Left forelimb (tissue), 1 donor: ENCODE data around the gene MCC.

Experiments
- DNase-seq: peaks from one replicate; pipeline ENCODE4 v3.0.0-alpha.2; 2018; ENCODE audit warnings: low spot score

Gene MCC

DNA sequence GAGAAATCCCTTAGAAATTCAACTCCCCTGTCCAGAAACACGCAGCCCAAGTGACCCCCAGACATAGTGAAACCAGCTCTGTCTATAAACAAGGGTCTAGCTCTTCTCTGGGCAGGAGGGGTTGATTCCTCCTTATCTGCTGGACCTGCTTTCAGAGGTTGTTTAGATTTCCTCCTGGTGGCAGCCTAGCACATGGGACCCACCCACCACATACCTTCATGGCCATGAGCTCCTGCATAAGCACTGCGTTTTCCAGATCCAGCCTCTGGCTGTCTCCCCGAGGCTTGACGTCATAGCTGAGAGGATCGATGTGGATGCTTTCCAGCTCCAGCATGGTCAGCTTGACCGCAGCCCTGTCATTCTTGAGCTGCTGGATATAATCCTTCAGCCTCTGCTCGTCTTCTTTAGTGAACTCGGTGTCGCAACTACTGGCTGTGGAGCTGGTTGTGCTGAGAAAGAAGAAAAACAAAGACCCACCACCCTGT, 434.7 kb downstream of the MCC start:
- peak; percentile 53 for DNase-seq

DNA sequence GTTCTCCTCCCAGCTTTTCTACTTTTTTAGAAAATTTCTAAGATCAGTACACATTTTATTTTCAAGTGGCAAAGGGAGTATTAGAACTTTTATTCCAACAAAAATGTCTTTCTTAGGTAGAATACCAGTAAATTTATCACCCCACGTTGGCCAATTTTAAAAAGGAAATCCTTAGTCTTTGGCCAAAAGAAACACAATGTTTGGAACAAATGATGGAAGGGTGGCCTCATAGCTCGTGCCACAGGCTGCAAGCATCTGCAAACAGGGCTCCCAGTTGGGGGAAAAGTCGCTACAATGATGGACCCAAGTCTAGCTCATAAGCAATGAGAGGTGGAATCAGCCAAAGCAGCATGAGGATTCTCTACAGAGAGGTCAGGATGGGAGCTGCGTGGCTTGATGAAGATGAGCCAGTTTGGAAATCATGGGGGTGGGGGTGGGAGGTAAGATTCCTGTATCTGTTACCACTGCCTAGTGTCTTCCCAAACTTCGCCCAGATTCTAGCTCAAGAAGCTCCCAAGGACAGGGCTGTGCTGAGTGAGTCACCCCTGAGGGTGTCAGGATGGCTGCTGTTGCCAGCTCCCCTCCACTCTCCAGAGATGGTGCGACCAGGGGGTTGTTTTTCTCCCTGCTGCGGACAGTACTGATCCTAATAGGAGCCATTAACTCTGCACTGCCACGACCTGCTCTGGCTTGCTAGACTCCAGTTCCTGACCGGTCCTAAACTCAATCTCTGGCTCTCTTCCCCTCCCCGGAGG, 436.0 kb downstream of the MCC start:
- no peak for DNase-seq

- no peak for DNase-seq
Measured at GRCh38 chr5:113050721-113051382, 437.4 kb downstream of the MCC start.

GRCh38 chr5:113048931-113049330, 439.3 kb downstream of the MCC start:
- no peak for DNase-seq

DNA sequence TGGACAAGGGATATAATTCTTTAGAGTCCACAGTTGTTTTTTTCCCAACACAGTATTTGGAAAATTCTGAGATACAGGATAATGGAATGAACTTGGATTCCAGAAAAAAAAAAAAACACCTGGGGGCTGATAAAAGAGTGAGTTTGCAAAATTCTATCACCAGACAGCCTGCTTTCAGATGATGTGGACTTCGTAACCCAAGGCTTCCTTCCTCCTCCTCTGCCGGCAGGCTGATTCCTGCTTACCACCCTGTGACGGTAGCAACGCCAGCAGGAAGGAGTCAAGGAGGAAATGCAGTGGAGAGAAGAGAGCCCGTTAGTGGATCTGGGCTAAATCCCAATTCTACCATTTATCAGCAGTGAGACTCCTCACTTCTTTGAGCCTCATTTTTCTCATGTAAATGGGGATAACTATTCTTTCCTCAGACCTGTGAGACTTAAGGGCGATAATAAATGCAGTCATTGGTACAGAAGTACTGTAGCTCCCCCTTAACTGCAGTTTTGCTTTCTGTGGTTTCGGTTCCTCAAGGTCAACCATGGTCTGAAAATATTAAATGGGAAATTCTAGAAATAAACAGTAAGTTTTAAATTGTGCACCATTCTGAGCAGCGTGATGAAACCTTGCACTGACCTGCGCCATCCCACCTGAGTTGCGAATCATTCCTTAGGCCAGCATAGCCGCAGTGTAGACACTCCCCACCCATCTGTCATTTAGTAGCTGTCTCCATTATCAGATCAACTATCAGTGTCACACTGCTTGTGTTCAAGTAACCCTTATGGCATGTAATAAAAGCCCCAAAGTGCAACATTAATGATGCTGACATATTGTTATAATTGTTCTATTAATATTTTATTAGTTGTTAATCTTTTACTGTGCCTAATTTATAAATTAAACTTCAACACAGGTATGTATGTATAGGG, 440.3 kb downstream of the MCC start:
- no peak for DNase-seq

DNA sequence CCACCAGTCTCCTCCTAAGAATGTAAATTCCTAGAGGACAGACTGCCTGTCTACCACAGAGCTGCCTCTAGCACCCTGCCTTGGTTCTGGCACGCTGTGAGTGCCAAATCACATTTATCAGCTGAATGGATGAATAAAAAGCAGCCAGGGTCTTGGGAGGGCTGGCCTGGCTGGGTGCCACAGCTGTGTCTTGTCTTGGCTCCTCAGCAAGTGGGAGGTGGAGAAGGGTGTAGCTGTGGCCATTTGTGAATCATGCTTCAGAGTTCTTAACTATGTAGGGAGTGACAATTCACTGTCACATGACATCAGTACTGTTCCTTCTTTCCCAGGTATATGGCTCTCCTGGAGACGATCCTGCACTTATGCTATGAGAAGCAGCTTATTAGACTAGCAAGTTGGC, 441.0 kb downstream of the MCC start:
- DNase-seq = no peak

DNA sequence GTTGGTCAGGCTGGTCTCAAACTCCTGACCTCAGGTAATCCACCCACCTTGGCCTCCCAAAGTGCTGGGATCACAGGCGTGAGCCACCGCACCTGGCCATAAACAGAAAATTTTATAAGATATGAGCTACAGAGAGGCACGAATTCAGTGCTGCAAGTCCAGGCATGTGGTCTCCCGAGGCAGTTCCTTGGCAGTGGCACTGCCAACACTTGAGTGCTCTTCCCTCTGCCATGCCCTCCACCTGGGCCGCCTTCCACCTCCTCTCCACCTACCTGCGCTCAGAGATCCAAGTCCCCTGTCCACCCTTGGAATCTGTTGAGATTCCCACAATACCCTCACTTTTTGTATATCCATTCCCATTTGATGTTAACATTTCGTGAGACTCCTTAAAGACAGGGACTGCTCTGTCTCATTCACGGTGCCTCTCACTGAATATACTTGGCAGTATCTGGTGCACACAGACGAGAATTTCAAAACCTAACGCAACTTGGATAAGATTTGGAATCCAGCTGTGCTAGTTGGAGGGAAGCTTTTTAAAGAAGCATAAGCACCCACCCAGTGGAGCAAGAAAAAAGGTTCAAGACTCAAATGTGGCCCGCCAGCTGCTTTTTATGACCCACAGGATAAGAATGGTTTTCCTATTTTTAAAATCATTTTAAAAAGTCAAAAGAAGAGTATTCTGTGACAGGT, 443.3 kb downstream of the MCC start:
- DNase-seq = no peak

- DNase-seq = no peak
Measured at GRCh38 chr5:113043491-113043931, 444.7 kb downstream of the MCC start.

DNA sequence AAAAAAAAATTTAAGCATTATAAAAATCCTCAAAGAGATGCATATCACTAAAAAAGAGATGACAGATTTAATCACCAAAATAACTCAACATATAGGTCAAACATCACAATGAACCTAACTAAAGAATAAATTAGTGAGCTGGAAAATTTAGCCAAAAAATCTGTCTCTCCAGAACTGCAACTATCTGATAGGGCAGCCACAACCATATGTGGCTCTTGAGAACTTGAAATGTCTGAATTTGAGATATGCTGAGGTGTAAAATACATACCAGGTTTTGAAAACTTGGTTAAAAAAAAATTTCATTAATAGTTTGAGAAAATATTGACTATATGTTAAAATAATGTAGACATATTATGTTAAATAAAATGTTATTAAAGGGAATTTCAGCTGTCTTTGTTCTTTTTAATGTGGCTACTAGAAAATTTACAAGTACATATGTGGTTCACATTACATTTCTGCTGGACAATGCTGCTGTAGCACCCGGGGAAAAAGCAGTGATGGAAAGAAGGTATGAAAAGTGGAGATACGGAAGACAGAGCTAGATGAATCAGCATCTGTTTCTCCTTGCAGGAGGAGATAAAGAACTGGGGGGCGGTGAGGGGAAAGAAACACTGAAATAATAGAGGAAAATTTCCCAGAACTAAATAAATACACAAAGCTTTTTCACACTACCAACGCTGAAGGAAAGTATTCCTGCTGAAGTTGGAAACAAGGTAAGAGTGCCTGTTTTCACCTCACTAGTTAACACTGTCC, 445.6 kb downstream of the MCC start:
- DNase-seq = no peak

GRCh38 chr5:113040672-113041260, 447.5 kb downstream of the MCC start:
- DNase-seq = no peak

DNA sequence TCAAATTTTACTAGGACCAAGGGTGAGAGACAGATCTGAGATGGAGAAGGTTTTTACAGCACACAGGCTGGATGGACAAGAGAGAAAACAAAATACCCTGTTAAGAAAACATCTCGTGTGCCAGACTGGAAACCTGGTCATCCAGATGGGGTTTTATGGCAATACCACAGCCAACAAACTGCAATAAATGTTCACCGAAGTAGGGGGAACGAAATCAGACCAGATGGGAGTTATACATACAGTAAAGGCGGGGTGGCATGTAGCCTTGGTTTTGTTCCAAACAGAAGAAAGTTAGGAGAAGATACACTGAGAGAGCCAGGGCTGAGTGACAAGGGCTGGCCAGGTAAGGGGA, 448.3 kb downstream of the MCC start:
- DNase-seq = no peak

GRCh38 chr5:113039229-113039933, 448.9 kb downstream of the MCC start:
- DNase-seq = no peak

DNA sequence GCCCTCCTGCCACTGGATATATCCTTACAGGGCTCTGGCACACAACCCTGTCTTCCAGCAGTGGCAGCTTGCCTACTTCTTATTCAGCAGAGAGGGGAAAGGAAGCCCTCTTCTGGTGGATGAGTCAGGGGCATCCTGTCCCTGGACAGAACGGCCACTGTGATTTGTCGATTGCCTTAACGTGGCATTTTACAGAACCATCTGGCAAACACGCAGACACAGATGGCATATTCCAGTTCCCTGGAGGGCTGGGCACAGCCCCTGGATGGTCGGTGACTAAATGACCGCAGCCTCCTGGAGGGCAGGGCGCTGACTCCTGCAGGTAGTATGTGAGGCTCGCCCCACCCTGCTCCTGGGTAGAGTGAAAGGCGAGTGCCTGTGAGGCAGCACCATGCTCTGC, 449.5 kb downstream of the MCC start:
- no peak for DNase-seq

DNA sequence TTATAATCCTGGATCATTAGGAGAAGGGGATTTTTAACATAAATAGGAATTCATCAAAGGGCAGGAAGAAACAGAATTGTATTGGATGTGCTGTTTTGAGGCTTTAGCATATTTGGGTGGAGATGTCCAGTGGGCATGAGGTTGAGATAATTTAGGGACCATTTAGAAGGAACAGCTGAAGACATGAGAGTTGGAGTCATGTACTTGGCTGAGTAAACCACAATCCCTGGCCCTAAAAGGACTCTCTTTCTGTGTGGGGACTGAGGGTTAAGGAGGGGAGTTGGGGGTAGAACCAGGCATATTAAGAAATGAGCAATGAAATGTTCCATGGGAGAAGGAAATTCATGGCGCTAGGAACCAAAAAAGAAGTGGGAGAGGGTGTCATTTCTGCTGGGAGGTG, 450.1 kb downstream of the MCC start:
- no peak for DNase-seq

- DNase-seq = no peak
Measured at GRCh38 chr5:113036826-113037225, 451.4 kb downstream of the MCC start.

GRCh38 chr5:113036321-113036720, 451.9 kb downstream of the MCC start:
- DNase-seq = no peak

GRCh38 chr5:113035096-113035495, 453.2 kb downstream of the MCC start:
- DNase-seq = no peak

GRCh38 chr5:113034182-113034773, 454.0 kb downstream of the MCC start:
- no peak for DNase-seq

DNA sequence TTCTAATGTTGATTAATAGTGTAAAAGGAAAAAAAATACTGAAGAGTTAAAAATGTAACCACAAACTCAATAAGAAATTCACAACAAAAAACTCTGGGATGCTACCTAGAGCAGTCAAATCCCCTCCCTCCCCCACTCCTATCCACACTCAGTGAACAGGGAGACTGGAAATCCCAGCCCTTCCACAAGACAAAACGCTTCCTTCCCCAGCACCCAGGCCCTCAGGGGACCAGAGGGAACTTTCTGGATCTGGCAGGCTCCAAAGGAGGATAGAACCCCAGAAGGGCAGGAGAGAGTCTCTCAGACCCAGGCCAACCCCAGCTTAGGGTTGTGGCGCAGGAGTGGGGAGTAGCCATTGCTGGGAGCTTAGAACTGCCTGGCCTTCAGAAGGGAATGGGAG, 456.7 kb downstream of the MCC start:
- DNase-seq = no peak

GRCh38 chr5:113031104-113031503, 457.1 kb downstream of the MCC start:
- no peak for DNase-seq
